ENCODE data around the gene DRD2. TPM values are rescaled to one million over a fixed set of nuclear protein-coding genes. Genes with fewer than 3 reads are reported as not detected.

Gene DRD2
- polyA plus RNA-seq, 3 donors = 0.27 to 0.83 (median 0.68) TPM

DNA sequence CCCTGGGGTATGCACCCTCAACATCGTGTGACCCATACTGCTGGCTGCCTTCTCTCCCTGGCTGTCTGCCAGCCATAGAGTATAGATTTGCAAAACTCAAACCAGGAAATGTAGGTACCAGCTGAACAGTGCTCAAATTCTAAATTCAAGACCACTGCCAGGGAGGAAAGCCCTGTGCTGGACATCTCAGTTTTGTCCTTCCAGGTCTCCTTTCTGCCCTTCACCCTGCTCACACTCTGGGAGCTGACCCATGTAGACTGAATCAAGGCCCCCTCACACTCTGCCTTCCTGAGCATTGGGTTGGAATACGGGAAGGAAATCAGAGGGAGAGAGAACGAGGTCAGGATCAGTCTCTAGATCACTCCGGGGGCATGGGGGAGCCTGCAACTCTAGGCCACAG is 12.4 kb upstream of the DRD2 start:
- DNase-seq = no peak

DNA sequence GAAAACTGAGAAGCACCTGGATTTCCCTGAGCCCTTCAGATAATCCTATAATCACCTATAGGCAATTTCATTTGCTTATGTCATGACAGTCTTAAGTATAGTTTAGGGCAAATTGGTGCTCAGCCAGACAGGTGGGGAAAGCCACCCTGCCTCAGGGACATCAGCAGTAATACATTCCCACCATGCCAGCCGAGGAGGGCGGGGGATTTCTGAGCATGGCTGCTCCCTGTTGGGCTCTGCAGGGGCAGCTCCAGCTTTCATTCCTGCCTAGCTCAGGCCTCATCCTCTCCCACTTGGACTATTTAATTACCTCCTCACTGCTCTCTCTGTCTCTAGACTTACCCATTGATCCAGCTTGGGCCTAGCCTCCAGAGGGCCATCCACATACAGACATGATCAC is 9.0 kb upstream of the DRD2 start:
- DNase-seq = no peak

DNA sequence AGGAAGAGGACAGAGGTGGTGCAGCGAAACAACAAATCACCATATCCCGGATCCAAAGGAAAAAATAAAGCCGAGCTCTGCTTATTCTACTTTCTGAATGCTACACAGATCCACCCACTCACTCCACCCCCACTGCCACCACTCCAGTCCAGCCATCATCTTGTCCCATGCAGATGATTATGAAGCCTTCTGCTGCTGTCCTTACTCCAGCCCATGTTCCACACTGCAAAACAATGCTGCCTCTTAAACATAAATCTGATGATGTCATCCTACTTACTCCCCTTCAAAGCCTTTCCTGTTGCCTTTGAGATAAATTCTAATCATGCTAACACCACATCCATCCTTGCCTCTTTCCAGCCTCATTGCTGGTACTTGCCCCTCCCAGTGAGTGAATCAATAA is 6.5 kb upstream of the DRD2 start:
- no peak for DNase-seq

DNA sequence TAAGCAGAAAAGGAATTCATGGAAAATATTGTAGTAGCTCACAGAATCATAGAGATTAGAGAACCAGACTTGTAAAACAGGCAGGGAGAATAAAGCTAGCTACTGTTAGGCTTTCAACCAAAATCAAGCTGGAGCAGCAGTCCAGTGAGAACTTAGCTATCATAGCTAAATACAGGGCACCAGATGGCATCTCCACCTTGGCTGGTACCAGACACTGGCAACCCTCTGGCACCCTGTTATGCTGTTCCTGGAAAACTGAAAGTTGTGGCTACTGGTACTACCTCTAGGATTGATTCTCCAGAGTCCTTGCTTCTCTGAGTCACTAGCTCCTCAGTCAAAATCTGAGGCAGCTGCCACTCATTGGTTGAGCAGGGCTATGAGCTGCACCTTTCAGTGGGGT is 6.0 kb upstream of the DRD2 start:
- no peak for DNase-seq

DNA sequence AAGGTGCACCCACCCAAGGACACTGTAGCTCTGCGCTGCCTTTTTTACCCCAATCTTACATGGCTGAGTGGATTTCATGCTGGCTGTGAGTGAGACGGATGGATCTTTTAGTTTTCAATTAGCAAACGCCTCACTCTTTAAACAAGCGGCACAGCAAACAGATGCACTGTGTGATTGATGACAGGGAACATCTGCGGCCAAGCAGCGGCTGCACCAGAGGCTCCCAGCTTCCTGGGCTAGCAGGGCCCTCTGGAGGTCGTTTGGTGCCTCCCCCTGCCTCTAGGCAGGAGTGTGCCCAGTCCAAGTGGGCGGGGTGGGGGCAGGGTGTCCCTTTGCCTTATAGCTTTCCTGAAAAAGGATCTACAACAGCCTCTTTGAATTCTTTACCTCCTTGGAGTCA is 2.1 kb upstream of the DRD2 start:
- DNase-seq = no peak

DNA sequence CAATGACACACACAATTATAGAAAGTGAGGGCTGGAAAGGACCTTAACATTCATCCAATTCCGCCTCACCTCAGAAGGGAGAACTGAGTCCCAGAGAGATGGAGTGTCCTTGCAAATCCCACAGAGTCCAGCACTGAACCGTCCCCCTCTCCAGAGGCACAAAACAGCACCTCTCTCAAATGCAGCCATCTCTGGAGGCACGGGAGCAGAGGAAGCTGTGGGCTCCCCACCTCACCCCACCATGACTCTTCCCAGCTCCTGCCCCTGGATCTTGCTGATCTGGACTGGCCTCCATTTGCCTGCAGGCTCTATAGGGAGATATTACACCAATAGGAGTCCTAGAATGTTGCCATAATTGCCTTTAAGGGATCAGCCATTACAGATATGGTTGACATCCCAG is 1.4 kb upstream of the DRD2 start:
- DNase-seq = no peak

DNA sequence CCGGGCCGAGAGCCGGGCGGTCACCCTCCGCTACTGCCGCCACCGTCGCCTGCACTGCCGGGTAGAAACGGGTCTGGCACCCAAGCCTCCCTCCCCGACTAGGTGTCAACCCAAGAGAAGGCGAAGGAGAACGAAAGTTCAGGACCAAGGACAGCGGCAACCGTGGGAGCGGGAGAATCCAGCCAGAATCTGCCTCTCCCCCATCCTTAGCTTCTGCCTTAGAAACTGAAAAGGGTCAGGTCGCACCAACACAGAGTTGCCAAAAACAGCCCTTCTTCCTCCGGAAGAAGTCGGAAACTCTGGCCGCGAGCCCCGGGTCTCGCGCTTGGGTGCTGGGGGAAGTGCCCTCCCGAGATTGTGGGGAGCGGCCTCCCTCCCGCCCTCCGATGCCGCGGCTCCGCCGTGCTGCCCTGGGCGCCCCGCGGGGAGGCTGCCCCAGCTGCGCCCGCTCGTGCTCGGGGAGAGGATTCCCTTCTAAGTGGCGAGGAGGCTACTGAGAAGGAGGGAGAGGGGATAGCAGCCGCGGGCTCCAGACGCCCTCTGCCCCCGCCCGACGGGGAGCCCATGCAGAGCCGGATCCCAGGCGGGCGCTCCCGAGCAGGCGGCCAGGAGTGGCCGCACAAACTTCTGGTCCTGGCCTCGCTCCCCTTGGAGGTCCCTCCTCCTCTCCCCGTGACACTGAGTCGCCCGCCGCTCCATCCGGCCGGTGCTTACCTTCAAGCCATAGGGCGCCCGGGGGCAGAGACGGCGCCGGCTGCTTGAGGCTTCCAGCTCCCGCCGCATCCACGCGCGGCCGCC is 637 bp downstream of the DRD2 start:
- peak; percentile 95 for DNase-seq

DNA sequence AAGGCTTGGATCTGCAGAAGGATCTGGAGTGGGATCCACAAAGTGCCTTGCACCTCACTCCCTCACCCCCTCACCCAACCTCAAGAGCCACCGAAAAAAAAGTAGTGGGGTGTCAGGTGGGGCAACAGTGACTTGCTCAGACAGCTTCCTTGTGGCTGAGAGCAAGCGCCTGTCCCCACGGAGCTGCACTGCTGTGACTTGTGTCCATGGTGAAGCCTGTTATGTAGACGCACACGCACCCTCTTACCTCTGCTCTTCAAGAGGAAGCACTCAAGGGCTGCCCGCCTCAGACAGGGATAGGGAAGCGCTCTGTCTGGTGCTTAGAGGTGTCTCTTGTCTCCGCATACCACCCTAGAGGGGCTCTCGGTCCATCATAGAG is 1.2 kb downstream of the DRD2 start:
- DNase-seq = no peak

DNA sequence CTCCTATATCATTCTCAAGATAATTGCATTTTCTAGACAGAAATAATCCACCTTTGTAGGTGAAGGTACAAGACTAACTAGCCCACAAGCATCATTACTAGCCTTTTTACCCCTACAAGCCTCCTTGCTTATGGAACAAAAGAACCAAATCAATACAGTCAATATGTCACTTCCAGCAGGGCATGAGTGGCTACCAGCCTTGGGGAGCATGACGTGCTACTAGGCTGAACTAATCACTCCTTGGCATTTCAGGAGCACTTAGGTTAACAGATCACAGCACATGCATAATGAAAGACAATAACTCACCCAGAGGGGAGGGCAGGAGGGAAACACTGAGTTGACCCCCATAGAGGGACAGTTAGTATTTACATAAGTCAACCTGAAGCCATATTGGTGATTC is 2.7 kb downstream of the DRD2 start:
- DNase-seq = no peak

DNA sequence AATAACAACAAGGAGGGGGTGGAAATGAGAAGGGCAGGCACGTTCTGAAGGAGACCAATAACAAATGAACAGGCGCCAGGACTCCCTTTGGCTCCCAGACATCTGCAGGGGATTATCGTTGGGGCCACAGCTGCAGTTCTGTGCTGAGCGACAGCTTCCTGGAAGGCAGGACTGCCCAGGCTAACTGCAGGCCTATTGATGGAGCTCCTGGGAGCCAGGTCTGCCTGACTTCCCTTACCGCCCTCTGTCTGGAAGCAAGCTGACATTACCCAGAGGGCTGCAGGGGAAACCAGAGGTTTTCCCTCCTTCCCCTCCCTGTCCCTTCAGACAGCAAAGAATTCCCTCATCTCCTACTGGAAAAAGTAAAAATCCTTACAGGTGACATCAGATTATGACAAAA is 5.0 kb downstream of the DRD2 start:
- no peak for DNase-seq

DNA sequence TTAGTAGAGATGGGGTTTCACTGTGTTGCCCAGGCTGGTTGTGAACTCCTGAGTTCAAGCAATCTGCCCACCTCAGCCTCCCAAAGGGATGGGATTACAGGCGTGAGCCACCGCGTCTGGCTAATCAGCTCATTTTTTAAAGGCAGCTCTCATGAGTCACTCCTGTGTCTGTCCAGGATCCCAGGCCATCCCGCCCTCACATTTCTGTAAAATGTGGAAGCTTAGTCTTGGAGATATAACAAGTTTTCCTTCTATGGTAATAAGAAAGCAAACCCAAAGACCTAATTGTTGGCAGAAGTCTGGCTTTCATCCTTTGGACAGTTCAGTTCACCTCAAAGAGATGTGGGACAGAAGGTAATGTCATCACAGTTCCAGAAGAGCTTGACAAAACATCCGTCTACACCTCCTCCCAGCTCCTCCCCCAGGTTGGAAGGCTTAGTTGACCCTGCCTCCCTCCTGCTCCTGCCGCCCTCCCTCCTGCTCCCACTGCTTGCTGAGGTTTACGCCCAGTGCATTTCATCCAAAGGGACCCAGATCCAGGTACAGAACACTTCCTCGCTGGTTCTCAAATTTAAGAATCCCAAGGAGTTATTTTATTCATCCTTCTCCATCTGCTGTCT is 6.4 kb downstream of the DRD2 start:
- DNase-seq = no peak

DNA sequence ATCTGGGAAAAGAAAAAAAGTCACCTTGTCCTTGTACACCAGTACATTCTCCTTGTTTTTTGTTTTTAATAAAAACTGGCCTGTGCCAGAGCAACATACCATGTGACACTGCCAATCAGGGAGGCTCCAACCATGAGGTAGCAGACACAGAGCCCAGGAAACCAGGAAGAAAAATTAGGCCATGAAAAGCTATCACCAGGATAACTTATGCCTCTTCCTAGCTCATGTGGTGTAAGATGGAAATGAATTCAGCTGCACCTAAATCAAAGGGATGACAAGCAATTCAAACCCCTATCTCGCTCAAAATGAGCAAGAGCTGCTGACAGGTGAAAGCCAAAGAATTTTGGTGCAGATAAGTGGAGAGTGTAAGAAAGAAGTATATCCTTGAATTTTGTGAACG is 7.7 kb downstream of the DRD2 start:
- no peak for DNase-seq

DNA sequence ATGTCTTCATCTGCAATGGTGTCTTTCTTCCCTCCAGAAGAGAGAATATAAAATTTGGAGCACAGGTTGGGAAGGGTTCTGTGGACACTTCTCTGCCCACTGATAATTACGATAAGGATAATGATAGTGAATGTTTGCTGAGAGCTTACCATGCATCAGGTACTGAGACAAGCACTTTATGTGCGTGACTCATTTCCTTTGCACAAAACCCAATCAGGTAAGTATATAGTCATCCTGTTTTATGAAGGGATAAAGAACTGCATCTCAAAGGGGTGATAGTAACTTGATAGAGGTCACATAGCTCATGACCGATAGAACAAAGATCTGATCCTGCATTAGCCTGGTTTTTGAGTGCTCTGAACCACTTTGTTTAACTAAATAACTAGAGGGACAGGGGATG is 9.4 kb downstream of the DRD2 start:
- DNase-seq = no peak

DNA sequence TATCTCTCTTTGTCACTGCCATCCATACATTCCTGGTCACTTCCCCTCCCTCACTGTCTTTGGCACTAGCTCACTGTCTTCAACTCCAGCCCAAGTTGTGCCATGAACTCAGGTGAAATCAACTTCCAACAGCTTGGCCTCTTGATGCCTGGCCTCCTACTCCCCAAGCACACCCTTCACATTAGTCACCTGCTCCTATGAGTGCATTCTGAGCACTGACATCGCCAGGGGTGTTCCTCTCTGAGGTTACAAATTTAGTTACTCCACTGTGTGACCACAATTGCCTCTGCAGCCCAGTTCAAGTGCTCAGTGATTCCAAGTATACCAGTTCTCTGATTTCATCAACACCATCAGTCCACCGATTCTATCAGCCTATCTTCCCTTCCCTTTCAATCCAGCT is 10.8 kb downstream of the DRD2 start:
- no peak for DNase-seq

DNA sequence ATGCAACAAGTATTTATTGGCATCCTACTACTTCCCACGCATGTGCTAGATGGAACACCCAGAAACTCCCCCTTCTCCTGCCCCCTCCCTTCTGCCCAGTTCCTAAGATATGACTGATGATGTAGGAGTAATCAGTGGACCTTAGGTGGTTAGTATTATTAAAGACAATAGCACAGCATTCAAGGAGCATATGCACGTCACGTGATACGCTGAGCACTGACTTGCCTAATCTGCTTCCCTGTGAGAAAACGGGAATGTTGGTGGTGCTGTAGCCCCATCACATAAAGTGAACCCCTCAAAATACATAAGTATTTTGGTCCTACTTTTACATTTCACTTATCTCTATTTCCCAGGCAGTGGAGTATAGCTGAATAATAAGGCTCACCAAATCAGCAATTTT is 12.4 kb downstream of the DRD2 start:
- no peak for DNase-seq

DNA sequence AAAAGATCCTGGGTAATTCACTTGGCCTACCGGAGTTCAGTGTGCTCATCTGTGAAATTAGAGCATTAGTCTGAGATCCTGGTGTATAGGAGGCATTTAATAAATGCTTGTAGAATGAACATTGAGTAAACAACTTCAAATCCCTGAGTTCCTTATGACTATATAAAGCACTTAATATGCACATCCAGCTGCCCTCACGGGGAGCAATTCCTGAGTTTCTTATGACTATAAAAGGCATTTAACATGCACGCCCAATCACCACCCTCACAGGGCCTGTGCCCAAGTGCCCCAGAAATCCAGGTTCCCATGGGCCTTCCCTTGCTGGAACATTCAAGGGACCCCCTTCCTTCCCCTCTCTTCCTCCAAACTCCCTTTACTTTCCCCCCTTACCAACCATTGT is 13.6 kb downstream of the DRD2 start:
- DNase-seq = no peak

DNA sequence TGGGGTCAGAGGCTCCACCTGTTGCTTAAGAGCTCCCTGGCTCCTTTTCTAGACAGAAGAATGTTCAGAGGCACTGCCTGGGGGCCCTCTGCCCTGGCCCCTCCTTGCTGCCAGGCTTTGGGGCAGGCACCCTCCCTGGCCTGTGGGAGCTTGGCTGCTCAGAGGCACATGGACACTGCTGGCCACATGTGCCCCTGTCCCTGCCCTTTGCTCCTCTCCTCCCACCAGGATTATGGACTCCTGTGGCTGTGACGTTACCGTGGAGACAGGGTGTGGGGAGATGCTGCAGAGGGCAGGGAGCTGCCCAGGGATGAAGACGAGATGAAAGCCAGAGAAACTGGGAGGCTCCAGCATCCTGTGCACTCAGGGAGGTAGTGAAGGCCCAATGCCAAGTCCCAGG is 14.7 kb downstream of the DRD2 start:
- no peak for DNase-seq

DNA sequence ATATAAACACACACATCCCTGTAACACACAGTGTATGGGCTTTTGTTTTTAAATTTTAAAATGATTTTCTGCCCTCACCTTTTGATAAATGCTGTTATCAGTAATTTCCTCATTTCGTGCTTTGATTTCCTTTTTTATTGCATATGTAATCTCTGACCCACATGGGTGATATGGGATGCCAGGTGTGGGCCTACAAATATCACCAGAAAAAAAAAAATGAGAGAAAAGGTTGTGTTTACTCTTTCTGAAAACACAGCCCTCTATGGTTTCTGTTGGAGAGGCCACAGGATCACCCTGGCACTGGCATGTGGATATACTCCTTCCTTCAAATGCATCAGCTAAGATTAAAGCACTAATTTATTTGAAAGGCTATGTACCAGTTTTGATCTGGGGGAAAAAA is 17.0 kb downstream of the DRD2 start:
- DNase-seq = no peak

DNA sequence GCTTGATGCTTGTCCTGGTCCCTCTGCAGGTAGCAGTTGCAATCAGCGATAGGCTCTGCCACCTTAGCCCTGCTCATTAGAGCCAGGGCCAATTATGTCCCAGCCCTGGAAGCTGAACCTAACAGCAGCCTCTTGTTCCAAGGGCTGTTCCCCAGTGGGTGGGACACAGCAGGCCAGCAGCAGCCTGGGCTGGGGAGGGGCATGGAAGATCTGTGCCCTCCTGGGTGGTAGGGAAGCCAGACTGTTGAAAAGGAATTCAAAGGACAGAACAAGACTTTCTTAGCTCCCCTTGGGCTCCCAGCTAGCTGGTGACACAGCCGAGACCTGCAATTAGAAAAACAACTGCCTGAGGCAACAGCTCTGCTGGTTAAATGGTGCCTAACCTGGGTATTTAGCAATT is 17.4 kb downstream of the DRD2 start:
- no peak for DNase-seq

DNA sequence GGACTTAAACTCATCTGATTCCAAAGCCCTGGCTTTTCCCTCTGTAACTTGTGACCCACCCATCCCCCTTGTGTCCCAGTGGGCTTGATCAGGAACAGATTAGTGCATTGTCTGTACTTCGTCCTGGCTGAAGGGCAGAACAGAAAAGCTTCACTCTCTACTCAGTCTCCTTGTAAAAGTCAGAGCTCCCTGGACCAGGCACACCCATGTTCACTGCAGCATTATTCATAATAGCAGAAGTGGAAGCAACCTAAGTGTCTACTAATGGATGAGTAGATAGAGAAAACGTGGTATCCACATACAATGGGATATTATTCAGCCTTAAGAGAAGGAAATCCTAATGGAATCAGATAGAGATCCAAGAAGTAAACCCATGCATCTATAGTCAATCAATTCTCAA is 20.7 kb downstream of the DRD2 start:
- DNase-seq = no peak

DNA sequence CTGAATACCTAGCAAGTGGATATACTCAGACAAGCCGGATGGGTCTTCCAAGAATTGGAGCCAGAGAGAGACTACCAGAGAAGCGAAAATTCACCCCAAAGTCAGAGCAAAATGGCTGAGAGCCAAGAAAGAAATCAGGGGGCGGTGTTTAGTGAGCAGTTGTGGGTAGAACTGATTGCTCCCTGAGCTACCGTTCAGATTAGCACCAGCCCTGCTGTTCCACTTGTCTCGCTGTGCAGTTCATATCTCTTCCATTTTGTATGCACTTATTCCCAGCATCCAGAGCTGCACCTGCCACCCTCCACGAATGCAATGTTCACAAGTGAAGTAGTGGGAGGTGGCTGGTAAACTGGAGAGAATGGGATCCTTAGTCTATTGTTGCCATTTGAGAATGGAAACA is 25.5 kb downstream of the DRD2 start:
- DNase-seq = no peak

DNA sequence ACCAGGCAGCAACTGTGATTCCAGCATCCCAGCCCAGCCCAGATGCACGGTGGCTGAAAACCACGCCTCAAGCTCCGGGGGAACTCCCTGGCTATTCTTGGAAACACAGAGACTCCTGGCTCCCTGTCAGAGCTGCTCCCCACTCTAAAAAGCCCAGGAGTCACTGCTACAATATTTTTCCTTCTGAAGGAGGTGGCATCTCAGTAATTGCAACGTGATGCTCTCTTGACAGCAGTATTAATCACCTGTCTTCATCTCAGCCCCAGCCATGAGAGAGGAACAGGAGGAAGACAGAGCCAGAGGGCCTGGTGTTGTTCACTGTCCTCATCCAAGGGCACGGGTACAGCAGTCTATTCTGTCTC is 26.9 kb downstream of the DRD2 start:
- DNase-seq = no peak

DNA sequence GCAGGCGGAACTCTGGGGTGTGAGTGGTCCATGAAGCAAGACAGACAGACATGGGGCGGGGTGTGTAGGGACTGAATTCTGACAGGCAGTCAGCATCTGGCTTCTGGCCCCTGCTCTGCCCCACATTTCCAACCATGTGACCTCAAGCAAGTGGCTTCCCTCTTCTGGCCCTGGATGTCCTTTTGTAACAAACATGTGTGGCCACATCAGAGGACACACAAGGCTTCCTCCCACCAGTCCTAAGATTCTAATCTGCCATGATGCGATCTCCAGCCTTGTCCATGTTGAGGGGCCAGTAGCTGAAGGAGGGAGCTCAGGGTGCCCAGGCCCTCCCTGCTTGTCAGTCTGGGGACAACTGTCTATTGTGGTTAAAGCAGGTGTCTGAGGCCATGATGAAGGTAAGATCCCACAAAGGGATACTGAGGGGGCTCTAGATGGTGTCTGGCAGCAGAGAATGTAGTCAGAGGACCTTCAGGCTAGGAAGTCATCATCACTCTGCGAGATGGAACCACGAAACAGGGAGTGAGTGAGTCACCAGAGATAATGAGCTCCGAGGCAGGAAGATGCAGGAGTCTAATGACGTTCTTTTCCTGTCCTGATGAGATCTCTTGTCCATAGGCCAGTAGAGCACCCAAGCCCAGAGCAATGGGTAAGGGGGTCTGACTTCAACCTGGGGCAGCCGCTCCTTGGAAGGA is 27.4 kb downstream of the DRD2 start:
- DNase-seq = no peak

DNA sequence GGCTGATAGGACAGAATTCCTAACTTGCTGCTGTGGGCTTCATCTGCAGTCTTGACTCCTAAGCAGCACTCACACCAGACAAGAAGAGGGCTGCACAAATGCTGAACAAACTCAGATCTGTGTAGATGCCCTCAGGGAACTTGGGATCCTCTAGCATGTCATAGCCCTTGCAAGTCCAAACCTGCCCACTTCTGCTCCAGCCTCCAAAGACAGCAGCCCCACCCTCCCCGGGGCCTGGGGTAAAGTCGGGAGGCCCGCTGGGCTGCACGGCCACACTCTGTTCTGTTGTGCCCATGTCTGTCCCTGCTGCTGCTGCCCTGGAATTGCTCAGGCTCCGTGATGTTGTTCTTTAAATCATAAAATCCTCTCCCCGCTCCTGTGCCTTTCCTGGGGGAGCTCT is 28.3 kb downstream of the DRD2 start:
- no peak for DNase-seq

Measured in renal pelvis (tissue), 4 donors.